Peyer's patch (tissue), 4 donors: ENCODE measurements around the gene TASOR2.

Experiments
- CTCF ChIP-seq, 6 experiments: fragments of 450-650 bp in 4 of 6; fragments of 200-600 bp in 2 of 6; sonication (generic) in 1 of 6; IDR thresholded peaks; one replicate each; pipeline ENCODE4 v1.5.1; 2017 to 2019; ENCODE audit warnings: antibody characterized with exemption in 6 of 6, mild to moderate bottlenecking in 3 of 6, moderate library complexity in 1 of 6
- POLR2A ChIP-seq, 2 donors: fragments of 450-650 bp; IDR thresholded peaks; one replicate each; pipeline ENCODE4 v1.5.1; 2017; ENCODE audit warnings: antibody characterized with exemption in 2 of 2, mild to moderate bottlenecking in 2 of 2, moderate library complexity in 2 of 2

- TF ChIP-seq POLR2A (IDR thresholded peaks at IDR 0.05) (no peak), CTCF (IDR thresholded peaks at IDR 0.05) (no peak)
These were observed 39.7 kb upstream of the TASOR2 start for GRCh38 chr10:5644930-5645329.
